ENCODE data around the gene APH1B.

APH1B gene

GRCh38 chr15:63357061-63357460 lies 79.7 kb downstream of the APH1B start:
- DNase-seq (ENCODE audit: extremely low read depth, low read depth) = no peak

DNA sequence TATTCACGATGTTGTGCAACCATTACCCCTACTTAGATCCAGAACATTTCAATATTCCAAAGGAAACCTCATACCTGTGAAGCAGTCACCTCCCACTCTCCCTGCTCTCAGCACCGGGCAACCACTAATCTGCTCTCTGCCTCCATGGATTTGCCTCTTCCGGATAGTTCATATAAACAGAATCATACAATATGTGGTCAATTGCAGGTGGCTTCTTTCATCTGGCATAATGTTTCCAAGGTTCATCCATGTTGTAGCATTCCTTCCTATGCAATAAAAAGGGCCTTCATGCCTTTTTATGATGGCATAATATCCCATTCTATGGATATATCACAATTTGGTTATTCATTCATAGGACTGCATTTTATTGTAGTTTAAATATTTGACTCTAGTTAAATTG lies 80.3 kb downstream of the APH1B start:
- H3K4me3 ChIP-seq (replicated peaks; ENCODE audit: low read depth, low read length) = no peak overlapping the region
- no peak for TF ChIP-seq CTCF (IDR thresholded peaks at IDR 0.05; ENCODE audit: low read depth, low read length, missing control alignments)
- no peak for DNase-seq (ENCODE audit: extremely low read depth, low read depth)

More at GRCh38 chr15:63357061-63357460, 79.7 kb downstream of the APH1B start:
- no peak overlapping the region for H3K4me3 ChIP-seq (replicated peaks; ENCODE audit: low read depth, low read length)
- no peak for TF ChIP-seq CTCF (IDR thresholded peaks at IDR 0.05; ENCODE audit: low read depth, low read length, missing control alignments)

GRCh38 chr15:63358241-63359029 lies 81.0 kb downstream of the APH1B start:
- H3K4me3 ChIP-seq (replicated peaks; ENCODE audit: low read depth, low read length) = no peak overlapping the region
- TF ChIP-seq CTCF (IDR thresholded peaks at IDR 0.05; ENCODE audit: low read depth, low read length, missing control alignments) = no peak
- no peak for DNase-seq (ENCODE audit: extremely low read depth, low read depth)
